ENCODE measurements around the gene RAB11B.

Gene RAB11B

DNA sequence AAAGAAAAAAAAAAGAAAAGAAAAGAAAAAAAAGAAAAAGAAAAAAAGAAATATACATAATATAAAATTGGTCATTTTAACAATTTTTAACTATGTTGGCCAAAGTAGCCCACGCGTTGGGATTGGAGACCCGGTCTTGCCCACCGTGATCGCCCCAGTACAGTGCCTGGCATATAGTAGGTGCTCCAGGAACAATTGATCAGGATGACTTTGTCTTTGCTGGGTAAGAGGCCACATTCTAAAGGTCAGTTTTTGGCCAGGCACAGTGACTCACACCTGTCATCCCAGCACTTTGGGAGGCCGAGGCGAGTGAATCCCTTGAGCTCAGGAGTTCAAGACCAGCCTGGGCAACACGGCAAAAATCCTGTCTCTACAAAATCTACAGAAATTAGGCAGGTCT is 30.0 kb upstream of the RAB11B start:
- Histone ChIP-seq H3K27me3 (ENCODE audit: control insufficient read depth, insufficient read depth, low read length) (no peaks in the 10 kb centered on the region), H3K79me2 (no peaks in the 10 kb centered on the region), H3K4me2 (ENCODE audit: low read length) (no peak overlapping the region), H3K4me1 (peaks cover 7% of the 10 kb centered on the region), H3K4me3 (ENCODE audit: low read depth, low read length) (no peak overlapping the region), H3K9me3 (ENCODE audit: control insufficient read depth, low read length) (no peaks in the 10 kb centered on the region), H3K27ac (no peak overlapping the region), H3K9ac (no peak overlapping the region), H3K36me3 (ENCODE audit: control insufficient read depth, insufficient read depth, low read length) (no peaks in the 10 kb centered on the region), H2AFZ (no peak overlapping the region)
- TF ChIP-seq, protein P1, sequence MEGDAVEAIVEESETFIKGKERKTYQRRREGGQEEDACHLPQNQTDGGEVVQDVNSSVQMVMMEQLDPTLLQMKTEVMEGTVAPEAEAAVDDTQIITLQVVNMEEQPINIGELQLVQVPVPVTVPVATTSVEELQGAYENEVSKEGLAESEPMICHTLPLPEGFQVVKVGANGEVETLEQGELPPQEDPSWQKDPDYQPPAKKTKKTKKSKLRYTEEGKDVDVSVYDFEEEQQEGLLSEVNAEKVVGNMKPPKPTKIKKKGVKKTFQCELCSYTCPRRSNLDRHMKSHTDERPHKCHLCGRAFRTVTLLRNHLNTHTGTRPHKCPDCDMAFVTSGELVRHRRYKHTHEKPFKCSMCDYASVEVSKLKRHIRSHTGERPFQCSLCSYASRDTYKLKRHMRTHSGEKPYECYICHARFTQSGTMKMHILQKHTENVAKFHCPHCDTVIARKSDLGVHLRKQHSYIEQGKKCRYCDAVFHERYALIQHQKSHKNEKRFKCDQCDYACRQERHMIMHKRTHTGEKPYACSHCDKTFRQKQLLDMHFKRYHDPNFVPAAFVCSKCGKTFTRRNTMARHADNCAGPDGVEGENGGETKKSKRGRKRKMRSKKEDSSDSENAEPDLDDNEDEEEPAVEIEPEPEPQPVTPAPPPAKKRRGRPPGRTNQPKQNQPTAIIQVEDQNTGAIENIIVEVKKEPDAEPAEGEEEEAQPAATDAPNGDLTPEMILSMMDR (IDR thresholded peaks at IDR 0.05): no peak

DNA sequence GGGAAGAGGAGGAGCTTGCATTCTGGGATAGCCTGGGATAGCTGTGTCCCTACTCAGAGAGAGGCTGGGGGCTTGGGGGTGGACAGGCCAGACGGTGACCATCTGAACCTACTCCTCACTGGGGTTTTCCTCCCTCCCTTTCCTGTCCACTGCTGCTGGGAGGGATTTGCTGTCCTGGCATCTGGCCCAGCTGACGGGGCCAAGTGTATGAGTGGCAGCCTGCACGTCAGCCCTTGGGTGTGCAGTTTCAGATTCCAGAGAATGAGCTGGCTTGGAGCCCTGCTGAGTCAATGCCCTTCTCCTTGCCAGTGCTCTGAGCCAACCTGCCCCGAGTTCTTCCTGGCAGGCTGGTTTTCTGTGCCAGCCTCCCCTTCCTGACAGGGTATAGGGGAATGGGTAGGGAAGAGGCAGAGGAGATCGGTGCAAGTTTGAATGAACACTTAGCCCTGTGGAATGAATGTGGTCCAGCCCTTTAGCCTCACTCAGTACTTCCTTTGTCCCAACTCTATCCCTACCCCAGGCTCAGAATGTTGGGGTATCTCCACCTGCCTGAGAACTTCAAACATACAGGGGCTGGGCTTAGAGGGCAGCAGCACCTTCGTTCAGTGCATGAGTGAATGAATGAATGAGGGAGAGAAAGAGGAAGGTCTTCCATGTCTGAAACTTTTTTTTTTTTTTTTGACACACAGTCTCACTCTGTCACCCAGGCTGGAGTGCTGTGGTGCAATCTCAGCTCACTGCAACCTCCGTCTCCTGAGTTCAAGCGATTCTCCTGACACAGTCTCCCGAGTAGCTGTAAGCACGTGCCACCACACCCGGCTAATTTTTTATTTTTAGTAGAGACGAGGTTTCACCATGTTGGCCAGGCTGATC is 28.0 kb upstream of the RAB11B start:
- Histone ChIP-seq H3K27me3 (ENCODE audit: control insufficient read depth, insufficient read depth, low read length) (no peaks in the 10 kb centered on the region), H3K9me3 (ENCODE audit: control insufficient read depth, low read length) (no peaks in the 10 kb centered on the region), H3K4me2 (ENCODE audit: low read length) (peak overlapping the region; percentile 63), H3K36me3 (ENCODE audit: control insufficient read depth, insufficient read depth, low read length) (no peaks in the 10 kb centered on the region), H3K79me2 (no peaks in the 10 kb centered on the region), H2AFZ (peak overlapping the region; percentile 51), H3K27ac (peak overlapping the region; percentile 82), H3K4me3 (ENCODE audit: low read depth, low read length) (no peak overlapping the region), H3K9ac (no peak overlapping the region), H3K4me1 (peaks cover 12% of the 10 kb centered on the region)
- TF ChIP-seq, protein P1 (IDR thresholded peaks at IDR 0.05): no peak

DNA sequence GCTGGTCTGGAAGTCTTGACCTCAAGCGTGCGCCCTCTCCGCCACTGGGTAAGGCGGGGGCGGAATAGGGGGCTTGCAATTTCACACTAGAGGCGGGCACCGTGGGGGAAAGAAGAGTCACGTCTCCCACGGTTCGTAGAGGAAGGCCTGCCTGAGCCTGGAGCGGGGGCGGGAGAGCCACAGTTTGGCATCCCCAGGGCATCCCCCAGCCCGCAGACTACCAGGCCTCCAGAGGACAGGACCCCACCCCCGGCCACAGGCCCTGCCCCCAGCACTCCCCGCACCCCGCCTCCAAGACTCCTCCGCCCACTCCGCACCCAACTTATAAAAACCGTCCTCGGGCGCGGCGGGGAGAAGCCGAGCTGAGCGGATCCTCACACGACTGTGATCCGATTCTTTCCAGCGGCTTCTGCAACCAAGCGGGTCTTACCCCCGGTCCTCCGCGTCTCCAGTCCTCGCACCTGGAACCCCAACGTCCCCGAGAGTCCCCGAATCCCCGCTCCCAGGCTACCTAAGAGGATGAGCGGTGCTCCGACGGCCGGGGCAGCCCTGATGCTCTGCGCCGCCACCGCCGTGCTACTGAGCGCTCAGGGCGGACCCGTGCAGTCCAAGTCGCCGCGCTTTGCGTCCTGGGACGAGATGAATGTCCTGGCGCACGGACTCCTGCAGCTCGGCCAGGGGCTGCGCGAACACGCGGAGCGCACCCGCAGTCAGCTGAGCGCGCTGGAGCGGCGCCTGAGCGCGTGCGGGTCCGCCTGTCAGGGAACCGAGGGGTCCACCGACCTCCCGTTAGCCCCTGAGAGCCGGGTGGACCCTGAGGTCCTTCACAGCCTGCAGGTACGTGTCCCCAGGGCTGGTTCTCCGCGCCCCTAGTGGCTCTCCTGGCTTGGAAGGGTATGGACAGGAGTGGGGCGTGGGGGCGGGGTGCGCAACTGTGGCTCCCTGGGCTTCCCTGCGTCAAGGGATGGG is 26.1 kb upstream of the RAB11B start, which contains the start of gene ANGPTL4:
ANGPTL4 (plus strand) TSS at position 353 of the 969 bp plus-strand sequence; CDS start at position 520, 167 bp downstream.
- peak within 1 kb of the TSS; percentile 95 for H2AFZ ChIP-seq
- TF ChIP-seq, protein P1 (IDR thresholded peaks at IDR 0.05): peak; percentile 4
- H3K4me3 ChIP-seq (ENCODE audit: low read depth, low read length): peak within 1 kb of the TSS; percentile 62
- peak within 1 kb of the TSS; percentile 82 for H3K27ac ChIP-seq
- H3K4me2 ChIP-seq (ENCODE audit: low read length): peak within 1 kb of the TSS; percentile 80
- no peak within 1 kb of the TSS for H3K9ac ChIP-seq
- H3K4me1 ChIP-seq: peaks cover 18% of the 10 kb centered on the region
- no peaks in the 10 kb centered on the region for H3K79me2 ChIP-seq
- H3K36me3 ChIP-seq (ENCODE audit: control insufficient read depth, insufficient read depth, low read length): no peaks in the 10 kb centered on the region
- no peaks in the 10 kb centered on the region for H3K27me3 ChIP-seq (ENCODE audit: control insufficient read depth, insufficient read depth, low read length)
- no peaks in the 10 kb centered on the region for H3K9me3 ChIP-seq (ENCODE audit: control insufficient read depth, low read length)

DNA sequence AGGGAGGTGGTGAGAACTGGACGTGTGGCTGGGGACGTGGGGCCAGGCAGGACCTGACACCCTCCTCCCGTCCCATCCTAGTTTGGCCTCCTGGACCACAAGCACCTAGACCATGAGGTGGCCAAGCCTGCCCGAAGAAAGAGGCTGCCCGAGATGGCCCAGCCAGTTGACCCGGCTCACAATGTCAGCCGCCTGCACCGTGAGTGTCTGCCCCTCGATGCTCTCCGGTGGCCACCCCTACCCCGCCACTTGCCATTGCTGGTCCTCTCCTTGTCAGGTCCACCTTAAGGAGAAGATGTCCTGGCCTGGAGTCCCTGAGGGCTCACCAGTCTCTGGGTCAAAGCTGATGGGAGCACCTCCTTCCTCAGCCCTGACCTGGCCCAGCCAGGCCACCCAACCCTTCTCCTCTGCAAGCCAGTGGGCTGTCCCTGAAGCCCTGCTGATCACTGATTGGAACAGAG is 24.0 kb upstream of the RAB11B start:
- no peak overlapping the region for H3K27ac ChIP-seq
- no peaks in the 10 kb centered on the region for H3K27me3 ChIP-seq (ENCODE audit: control insufficient read depth, insufficient read depth, low read length)
- no peak overlapping the region for H3K4me3 ChIP-seq (ENCODE audit: low read depth, low read length)
- no peak overlapping the region for H3K4me2 ChIP-seq (ENCODE audit: low read length)
- H3K4me1 ChIP-seq: peaks cover 18% of the 10 kb centered on the region
- H3K79me2 ChIP-seq: peaks cover 2% of the 10 kb centered on the region
- no peak overlapping the region for H3K9ac ChIP-seq
- H3K36me3 ChIP-seq (ENCODE audit: control insufficient read depth, insufficient read depth, low read length): no peaks in the 10 kb centered on the region
- no peaks in the 10 kb centered on the region for H3K9me3 ChIP-seq (ENCODE audit: control insufficient read depth, low read length)
- H2AFZ ChIP-seq: no peak overlapping the region
- TF ChIP-seq, protein P1 (IDR thresholded peaks at IDR 0.05): no peak
